ENCODE results near the gene MAPK8.

GRCh38 chr10:48369501-48369900, 63.0 kb downstream of the MAPK8 start:
- no peak for TF ChIP-seq CTCF (IDR thresholded peaks at IDR 0.05 in 8 of 11, conservative IDR thresholded peaks at IDR 0.05 in 3 of 11)
- no peak for TF ChIP-seq POLR2AphosphoS5 (IDR thresholded peaks at IDR 0.05)
- no peak for TF ChIP-seq POLR2A (IDR thresholded peaks at IDR 0.05)
